Lung (tissue), 12 donors: Measurements from ENCODE around the gene GABPB2. TPM values are rescaled to one million over a fixed set of nuclear protein-coding genes. Genes with fewer than 3 reads are reported as not detected.

Experiments used
- ATAC-seq: fragments of 200-7000 bp; cut with Tn5 transposase; one replicate; pipeline ENCODE4 v1.9.1; 2020; ENCODE audit warnings: moderate number of reproducible peaks; ENCODE audit not compliant: insufficient read depth, low FRiP score
- DNase-seq, 3 donors: peaks; one replicate each; pipeline ENCODE4 v3.0.0-alpha.2; 2013 to 2017
- H3K27ac ChIP-seq, 2 donors: one replicate each; pipeline ENCODE4 v1.5.1; 2013; ENCODE audit warnings: mild to moderate bottlenecking in 2 of 2, moderate library complexity in 2 of 2, control low read depth in 1 of 2, inconsistent platforms in 1 of 2, low read depth in 1 of 2, low read length in 1 of 2
- H3K27me3 ChIP-seq, 3 donors: one replicate each; pipeline ENCODE4 v1.5.1; 2013; ENCODE audit warnings: low read length in 2 of 3; ENCODE audit not compliant: control insufficient read depth in 3 of 3, insufficient read depth in 3 of 3
- H3K36me3 ChIP-seq, 4 donors: one replicate each; pipeline ENCODE4 v1.5.1; 2013; ENCODE audit warnings: low read length in 4 of 4, mild to moderate bottlenecking in 1 of 4, moderate library complexity in 1 of 4; ENCODE audit not compliant: control insufficient read depth in 4 of 4, insufficient read depth in 4 of 4
- H3K4me1 ChIP-seq, 5 donors: one replicate each; pipeline ENCODE4 v1.5.1; 2013; ENCODE audit warnings: low read length in 5 of 5, mild to moderate bottlenecking in 2 of 5, moderate library complexity in 1 of 5; ENCODE audit not compliant: control insufficient read depth in 5 of 5, insufficient read depth in 5 of 5
- H3K4me3 ChIP-seq: one replicate; pipeline ENCODE4 v1.5.1; 2013; ENCODE audit warnings: mild to moderate bottlenecking, control low read depth, moderate library complexity
- H3K9ac ChIP-seq, 2 donors: one replicate each; pipeline ENCODE4 v1.5.1; 2013; ENCODE audit warnings: low read length in 2 of 2, control low read depth in 1 of 2; ENCODE audit not compliant: insufficient read depth in 1 of 2
- H3K9me3 ChIP-seq, 4 donors: one replicate each; pipeline ENCODE4 v1.5.1; 2013; ENCODE audit warnings: low read length in 3 of 4, mild to moderate bottlenecking in 1 of 4, moderate library complexity in 1 of 4; ENCODE audit not compliant: control insufficient read depth in 4 of 4, insufficient read depth in 3 of 4
- WGBS, 2 donors: extraction: QIAGEN DNeasy Blood & Tissue Kit; methylation state at CpG; one replicate each; pipeline ENCODE4 v1.1.7; 2013; 5-methylcytosine and 5-hydroxymethylcytosine counted together
- polyA plus RNA-seq, 2 donors: library from polyadenylated mRNA; stranded (reverse); fragments of 200-250 nt; gene quantifications; one replicate each; pipeline ENCODE4 v1.2.1, GENCODE V29; 2013
- total RNA-seq, 2 donors: library from RNA; depleted of rRNA in 1 of 2; stranded (reverse); fragments of >200 nt in 1 of 2; gene quantifications; one replicate each; pipeline ENCODE4 v1.2.1, GENCODE V29; 2014 to 2021
- TF ChIP-seq, protein P1 (sequence below): IDR thresholded peaks from 2 replicates; pipeline ENCODE4 v1.5.1; 2012; ENCODE audit warnings: mild to moderate bottlenecking; ENCODE audit errors: control extremely low read depth, extremely low read depth
- donor health status: control.
- donor health status: control.
- donor health status: Bipolar disorder and iron deficiency.
- donor health status: healthy.
- donor health status: DM: yes; HTN: yes; CAD: no.

The GABPB2 gene
- total and polyA plus RNA-seq, 4 donors: 4.4 to 16.0 (median 7.8) TPM

DNA sequence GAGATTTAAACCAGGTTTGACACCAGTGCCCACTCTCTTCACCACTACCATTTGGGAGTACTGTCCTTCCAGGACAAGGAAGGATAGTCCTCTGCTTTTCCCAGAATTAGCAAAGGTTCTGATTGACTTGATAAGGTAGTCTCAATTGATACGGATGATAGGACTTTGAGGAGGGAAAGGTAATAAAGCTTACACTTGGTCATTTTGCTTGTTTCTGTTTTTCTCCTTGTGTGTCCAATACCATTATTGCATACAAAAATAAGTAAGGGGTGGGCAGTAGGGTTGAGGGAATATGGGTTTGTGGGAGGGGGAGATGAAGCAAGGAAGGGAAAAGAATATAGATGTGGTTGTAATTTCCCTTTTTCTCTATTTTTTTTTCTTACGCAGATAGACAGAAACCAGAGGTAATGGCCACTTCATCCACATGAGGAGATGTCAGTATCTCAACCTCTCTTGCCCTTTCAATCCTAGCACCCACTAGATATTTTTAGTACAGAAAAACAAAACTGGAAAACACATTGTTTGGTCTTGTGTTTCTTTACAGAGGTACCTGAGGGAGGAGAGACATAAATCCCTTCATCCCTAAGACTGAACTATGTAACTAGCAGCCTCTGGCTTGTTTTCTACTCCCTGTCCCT is 20.4 kb upstream of the GABPB2 start:
- H3K27ac ChIP-seq: no peak overlapping the region
- H3K4me1 ChIP-seq: peaks cover 0 to 9% (median 4%) of the 10 kb centered on the region in 5 donors
- no peaks in the 10 kb centered on the region for H3K27me3 ChIP-seq
- TF ChIP-seq, protein P1, sequence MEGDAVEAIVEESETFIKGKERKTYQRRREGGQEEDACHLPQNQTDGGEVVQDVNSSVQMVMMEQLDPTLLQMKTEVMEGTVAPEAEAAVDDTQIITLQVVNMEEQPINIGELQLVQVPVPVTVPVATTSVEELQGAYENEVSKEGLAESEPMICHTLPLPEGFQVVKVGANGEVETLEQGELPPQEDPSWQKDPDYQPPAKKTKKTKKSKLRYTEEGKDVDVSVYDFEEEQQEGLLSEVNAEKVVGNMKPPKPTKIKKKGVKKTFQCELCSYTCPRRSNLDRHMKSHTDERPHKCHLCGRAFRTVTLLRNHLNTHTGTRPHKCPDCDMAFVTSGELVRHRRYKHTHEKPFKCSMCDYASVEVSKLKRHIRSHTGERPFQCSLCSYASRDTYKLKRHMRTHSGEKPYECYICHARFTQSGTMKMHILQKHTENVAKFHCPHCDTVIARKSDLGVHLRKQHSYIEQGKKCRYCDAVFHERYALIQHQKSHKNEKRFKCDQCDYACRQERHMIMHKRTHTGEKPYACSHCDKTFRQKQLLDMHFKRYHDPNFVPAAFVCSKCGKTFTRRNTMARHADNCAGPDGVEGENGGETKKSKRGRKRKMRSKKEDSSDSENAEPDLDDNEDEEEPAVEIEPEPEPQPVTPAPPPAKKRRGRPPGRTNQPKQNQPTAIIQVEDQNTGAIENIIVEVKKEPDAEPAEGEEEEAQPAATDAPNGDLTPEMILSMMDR: no peak
- H3K36me3 ChIP-seq: peaks cover 23 to 30% (median 28%) of the 10 kb centered on the region in 4 donors
- DNase-seq (no peak), ATAC-seq (no peak)
- 89% methylated on average over 2 of the region's 2 CpGs for WGBS, 2 donors
- no peak overlapping the region for H3K4me3 ChIP-seq
- no peaks in the 10 kb centered on the region for H3K9me3 ChIP-seq
- H3K9ac ChIP-seq: no peak overlapping the region

DNA sequence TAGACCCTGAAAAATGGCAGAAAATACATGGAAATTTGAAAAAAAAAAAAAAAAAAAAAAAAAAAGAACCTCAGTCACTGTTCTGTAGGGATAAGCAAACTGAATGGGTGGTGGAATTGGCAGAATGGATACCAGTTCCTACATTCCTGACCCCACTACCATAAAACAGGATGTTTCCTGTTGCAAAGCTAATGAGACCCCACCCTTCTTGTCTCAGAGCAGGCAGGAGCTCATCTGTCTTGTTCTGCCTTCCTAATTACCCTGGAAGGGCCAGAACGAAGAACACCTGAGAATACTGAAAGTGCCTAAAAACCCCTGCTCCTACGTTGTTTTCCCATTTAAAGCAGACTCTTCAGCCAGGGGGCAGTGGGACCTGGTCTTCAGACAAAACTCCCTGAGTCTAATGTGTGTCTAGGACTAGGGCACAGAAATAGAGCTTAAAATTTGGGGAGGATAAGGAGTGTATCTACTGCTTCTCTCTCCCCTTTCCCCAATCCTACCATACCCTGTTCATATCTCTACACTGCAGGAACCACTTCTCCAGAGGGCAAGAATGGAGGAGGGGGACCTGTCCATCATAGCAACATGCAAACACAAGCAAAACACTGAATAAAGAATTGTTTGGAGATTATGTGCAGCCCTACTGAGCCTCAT is 19.1 kb upstream of the GABPB2 start:
- Histone ChIP-seq H3K36me3 (peaks cover 35 to 41% (median 38%) of the 10 kb centered on the region in 4 donors), H3K4me1 (peaks cover under 1 to 17% (median 7%) of the 10 kb centered on the region in 5 donors), H3K27ac (no peak overlapping the region), H3K9ac (no peak overlapping the region), H3K9me3 (no peaks in the 10 kb centered on the region), H3K4me3 (no peak overlapping the region), H3K27me3 (no peaks in the 10 kb centered on the region)
- TF ChIP-seq, protein P1: no peak
- DNase-seq (no peak), ATAC-seq (no peak)
- 85 to 89% methylated on average over 2 of the region's 2 CpGs for WGBS, 2 donors

DNA sequence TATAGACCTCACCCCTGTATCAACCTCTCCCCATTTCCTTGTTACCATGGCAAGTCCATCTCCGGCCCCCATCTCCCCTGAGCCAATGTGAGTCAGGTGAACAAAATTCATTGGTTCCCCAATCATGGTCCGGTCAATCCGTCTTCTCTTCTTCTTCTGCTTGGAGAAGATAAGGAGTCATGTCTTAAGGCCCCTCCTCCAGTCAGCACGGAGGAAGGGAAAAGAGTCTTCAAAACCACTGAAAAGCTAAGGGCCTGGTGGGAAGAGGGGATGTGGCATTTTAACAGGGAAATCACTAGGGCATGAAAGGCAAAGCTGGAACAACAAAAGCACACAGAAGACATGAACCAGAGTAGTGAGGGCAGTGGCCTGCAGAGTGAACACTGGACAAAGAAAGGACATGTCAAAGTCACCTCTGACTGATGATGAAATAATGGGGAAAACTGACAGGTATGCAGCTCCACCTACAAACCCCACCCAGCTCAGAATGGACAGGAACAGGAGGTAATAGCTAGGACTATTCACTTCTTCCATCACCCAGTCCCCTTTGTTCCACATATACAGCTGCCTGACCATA is 15.5 kb upstream of the GABPB2 start:
- Histone ChIP-seq H3K9me3 (no peaks in the 10 kb centered on the region), H3K27ac (peak overlapping the region in 1 of 2 donors; percentile 1), H3K4me1 (peaks cover 11 to 21% (median 15%) of the 10 kb centered on the region in 5 donors), H3K36me3 (peaks cover 35 to 44% (median 40%) of the 10 kb centered on the region in 4 donors), H3K27me3 (no peaks in the 10 kb centered on the region), H3K9ac (no peak overlapping the region), H3K4me3 (no peak overlapping the region)
- no peak for DNase-seq
- TF ChIP-seq, protein P1: no peak
- 86 to 90% methylated on average over 4 of the region's 4 CpGs for WGBS, 2 donors
- ATAC-seq: no peak
